Activated T-cell treated with anti-CD3 and anti-CD28 coated beads, Interleukin-2, amount 50 U/mL, for 4 hours (primary cell): ENCODE data around the gene CREB5. TPM values are rescaled to one million over a fixed set of nuclear protein-coding genes. Genes with fewer than 3 reads are reported as not detected.

ENCODE experiments used
- ATAC-seq, 2 donors: fragments of 200-7000 bp; cut with Tn5 transposase; one replicate each; pipeline ENCODE4 v1.10.0; 2021
- DNase-seq: peaks from one replicate; pipeline ENCODE4 v3.0.0-alpha.2; 2020
- H3K27me3 Mint-ChIP-seq: one replicate; pipeline ENCODE4 v1.8.0; 2021; ENCODE audit warnings: low read depth, mixed read lengths
- H3K36me3 Mint-ChIP-seq: one replicate; pipeline ENCODE4 v1.8.0; 2022; ENCODE audit warnings: mixed read lengths; ENCODE audit not compliant: insufficient read depth
- H3K4me1 Mint-ChIP-seq: one replicate; pipeline ENCODE4 v1.8.0; 2021; ENCODE audit warnings: low read depth, mixed read lengths
- H3K4me3 Mint-ChIP-seq: one replicate; pipeline ENCODE4 v1.8.0; 2021; ENCODE audit warnings: mild to moderate bottlenecking, moderate library complexity, mixed read lengths
- H3K9me3 Mint-ChIP-seq: one replicate; pipeline ENCODE4 v1.8.0; 2021; ENCODE audit warnings: mixed read lengths
- total RNA-seq, 3 donors: library from RNA; stranded (reverse); gene quantifications; one replicate each; pipeline ENCODE4 v1.2.1, GENCODE V29; 2021

CREB5 gene
- total RNA-seq, 3 donors from 2014 or later, result 0.37 to 0.81 (median 0.68) TPM

- Mint-ChIP-seq H3K9me3 (no peaks in the 10 kb centered on the region), H3K4me3 (no peak overlapping the region), H3K36me3 (no peaks in the 10 kb centered on the region), H3K4me1 (no peaks in the 10 kb centered on the region), H3K27me3 (peaks cover 10% of the 10 kb centered on the region)
- DNase-seq, result no peak
- no peak for ATAC-seq
Observed at GRCh38 chr7:28488061-28488791, 75.9 kb downstream of the CREB5 start.

GRCh38 chr7:28490831-28491230 is 78.5 kb downstream of the CREB5 start:
- no peaks in the 10 kb centered on the region for H3K4me1 Mint-ChIP-seq
- H3K4me3 Mint-ChIP-seq, result no peak overlapping the region
- peaks cover 9% of the 10 kb centered on the region for H3K27me3 Mint-ChIP-seq
- H3K9me3 Mint-ChIP-seq, result no peaks in the 10 kb centered on the region
- no peak for DNase-seq
- H3K36me3 Mint-ChIP-seq, result no peaks in the 10 kb centered on the region
- ATAC-seq, result no peak

- H3K36me3 Mint-ChIP-seq, result no peaks in the 10 kb centered on the region
- peaks cover 9% of the 10 kb centered on the region for H3K27me3 Mint-ChIP-seq
- DNase-seq, result no peak
- no peak for ATAC-seq
- H3K4me1 Mint-ChIP-seq, result no peaks in the 10 kb centered on the region
- no peak overlapping the region for H3K4me3 Mint-ChIP-seq
- H3K9me3 Mint-ChIP-seq, result no peaks in the 10 kb centered on the region
Observed at GRCh38 chr7:28493477-28493876, 81.2 kb downstream of the CREB5 start.

GRCh38 chr7:28497009-28497408 is 84.7 kb downstream of the CREB5 start:
- no peaks in the 10 kb centered on the region for H3K4me1 Mint-ChIP-seq
- ATAC-seq (no peak), DNase-seq (no peak)
- H3K9me3 Mint-ChIP-seq, result no peaks in the 10 kb centered on the region
- H3K27me3 Mint-ChIP-seq, result peaks cover 9% of the 10 kb centered on the region
- H3K4me3 Mint-ChIP-seq, result no peak overlapping the region
- no peaks in the 10 kb centered on the region for H3K36me3 Mint-ChIP-seq

GRCh38 chr7:28498636-28499035 is 86.3 kb downstream of the CREB5 start:
- no peak overlapping the region for H3K4me3 Mint-ChIP-seq

GRCh38 chr7:28500138-28500537 is 87.8 kb downstream of the CREB5 start:
- H3K4me1 Mint-ChIP-seq, result no peaks in the 10 kb centered on the region
- H3K4me3 Mint-ChIP-seq, result no peak overlapping the region
- no peaks in the 10 kb centered on the region for H3K9me3 Mint-ChIP-seq
- ATAC-seq, result no peak
- no peaks in the 10 kb centered on the region for H3K36me3 Mint-ChIP-seq
- peaks cover 11% of the 10 kb centered on the region for H3K27me3 Mint-ChIP-seq
- no peak for DNase-seq

More at GRCh38 chr7:28498636-28499035, 86.3 kb downstream of the CREB5 start:
- Mint-ChIP-seq H3K4me1 (no peaks in the 10 kb centered on the region), H3K27me3 (peaks cover 11% of the 10 kb centered on the region), H3K36me3 (no peaks in the 10 kb centered on the region), H3K9me3 (no peaks in the 10 kb centered on the region)
- no peak for DNase-seq
- ATAC-seq, result no peak

GRCh38 chr7:28502408-28502807 is 90.1 kb downstream of the CREB5 start:
- H3K9me3 Mint-ChIP-seq, result no peaks in the 10 kb centered on the region
- H3K4me3 Mint-ChIP-seq, result no peak overlapping the region
- no peak for ATAC-seq
- peaks cover 9% of the 10 kb centered on the region for H3K27me3 Mint-ChIP-seq
- no peak for DNase-seq
- no peaks in the 10 kb centered on the region for H3K4me1 Mint-ChIP-seq
- no peaks in the 10 kb centered on the region for H3K36me3 Mint-ChIP-seq

- H3K9me3 Mint-ChIP-seq, result no peaks in the 10 kb centered on the region
- DNase-seq, result no peak
Observed at GRCh38 chr7:28503396-28503795, 91.1 kb downstream of the CREB5 start.

GRCh38 chr7:28505014-28505413 is 92.7 kb downstream of the CREB5 start:
- ATAC-seq, result no peak
- no peaks in the 10 kb centered on the region for H3K9me3 Mint-ChIP-seq
- H3K4me1 Mint-ChIP-seq, result no peaks in the 10 kb centered on the region
- H3K36me3 Mint-ChIP-seq, result no peaks in the 10 kb centered on the region
- peaks cover 6% of the 10 kb centered on the region for H3K27me3 Mint-ChIP-seq
- no peak overlapping the region for H3K4me3 Mint-ChIP-seq
- no peak for DNase-seq

More at GRCh38 chr7:28503396-28503795, 91.1 kb downstream of the CREB5 start:
- no peak for ATAC-seq
- H3K4me3 Mint-ChIP-seq, result no peak overlapping the region
- no peaks in the 10 kb centered on the region for H3K4me1 Mint-ChIP-seq
- no peaks in the 10 kb centered on the region for H3K36me3 Mint-ChIP-seq
- H3K27me3 Mint-ChIP-seq, result peaks cover 9% of the 10 kb centered on the region

GRCh38 chr7:28505867-28506266 is 93.5 kb downstream of the CREB5 start:
- Mint-ChIP-seq H3K4me1 (no peaks in the 10 kb centered on the region), H3K9me3 (no peaks in the 10 kb centered on the region), H3K4me3 (no peak overlapping the region), H3K36me3 (no peaks in the 10 kb centered on the region), H3K27me3 (peaks cover 6% of the 10 kb centered on the region)
- no peak for DNase-seq
- no peak for ATAC-seq

- H3K36me3 Mint-ChIP-seq, result no peaks in the 10 kb centered on the region
Observed at GRCh38 chr7:28507525-28508282, 95.4 kb downstream of the CREB5 start.

GRCh38 chr7:28509251-28510025 is 97.1 kb downstream of the CREB5 start:
- no peak for DNase-seq

More at GRCh38 chr7:28507525-28508282, 95.4 kb downstream of the CREB5 start:
- Mint-ChIP-seq H3K4me3 (no peak overlapping the region), H3K27me3 (peaks cover 8% of the 10 kb centered on the region), H3K4me1 (no peaks in the 10 kb centered on the region), H3K9me3 (no peaks in the 10 kb centered on the region)
- DNase-seq, result no peak
- no peak for ATAC-seq

GRCh38 chr7:28510026-28510369 is 97.7 kb downstream of the CREB5 start:
- DNase-seq (no peak), ATAC-seq (no peak)
- Mint-ChIP-seq H3K4me1 (no peaks in the 10 kb centered on the region), H3K36me3 (no peaks in the 10 kb centered on the region), H3K27me3 (peaks cover 6% of the 10 kb centered on the region), H3K9me3 (no peaks in the 10 kb centered on the region), H3K4me3 (no peak overlapping the region)

More at GRCh38 chr7:28509251-28510025, 97.1 kb downstream of the CREB5 start:
- Mint-ChIP-seq H3K4me1 (no peaks in the 10 kb centered on the region), H3K27me3 (peaks cover 6% of the 10 kb centered on the region), H3K4me3 (no peak overlapping the region), H3K9me3 (no peaks in the 10 kb centered on the region), H3K36me3 (no peaks in the 10 kb centered on the region)
- ATAC-seq, result no peak

- H3K4me3 Mint-ChIP-seq, result no peak overlapping the region
- H3K4me1 Mint-ChIP-seq, result no peaks in the 10 kb centered on the region
- H3K36me3 Mint-ChIP-seq, result no peaks in the 10 kb centered on the region
- H3K27me3 Mint-ChIP-seq, result peaks cover 6% of the 10 kb centered on the region
- DNase-seq (no peak), ATAC-seq (no peak)
- no peaks in the 10 kb centered on the region for H3K9me3 Mint-ChIP-seq
Observed at GRCh38 chr7:28512668-28513440, 100.5 kb downstream of the CREB5 start.
